ENCODE data around the gene NPFFR1. TPM values are rescaled to one million over a fixed set of nuclear protein-coding genes. Genes with fewer than 3 reads are reported as not detected.

Gene NPFFR1
- total RNA-seq, 4 donors from 2014 or later = 0.16 TPM; not detected in 3

GRCh38 chr10:70255329-70256299 lies 28.2 kb downstream of the NPFFR1 start:
- no peaks in the 10 kb centered on the region for H3K9me3 ChIP-seq
- in situ Hi-C loops (cut with MboI; ENCODE audit: low pct_ligation_motif_present in 1 of 4, low pct_unique_long_range_greater_than_20kb in 1 of 4, low sequenced_read_pairs in 3 of 4) (no loop called here), intact Hi-C loops (cut with DNase I; ENCODE audit: low total_unique reads) (no loop called here)
- 37 to 54% methylated on average over 4 to 73 of the region's 73 CpGs for WGBS, 2 donors (ENCODE audit: low coverage in 1 of 2)
- peak overlapping the region in 1 of 4 donors; percentile 16 for H3K4me3 ChIP-seq
- H3K27me3 ChIP-seq = peaks cover 32% of the 10 kb centered on the region
- peak overlapping the region in 2 of 4 donors; percentile 10 to 45 for H3K27ac ChIP-seq
- no peaks in the 10 kb centered on the region for H3K36me3 ChIP-seq
- DNase-seq = peak; percentile 34
- peaks cover 5 to 13% (median 7%) of the 10 kb centered on the region in 4 donors for H3K4me1 ChIP-seq
- TF ChIP-seq POLR2AphosphoS5 (IDR thresholded peaks at IDR 0.05) = no peak

- no peaks in the 10 kb centered on the region for H3K9me3 ChIP-seq
- no peak for TF ChIP-seq CTCF (IDR thresholded peaks at IDR 0.05)
- no peak for TF ChIP-seq EP300 (IDR thresholded peaks at IDR 0.05; ENCODE audit: low read depth)
- no peak for TF ChIP-seq POLR2A (IDR thresholded peaks at IDR 0.05)
- no peak for TF ChIP-seq POLR2AphosphoS5 (IDR thresholded peaks at IDR 0.05)
- in situ Hi-C loops (cut with MboI; ENCODE audit: low pct_ligation_motif_present in 1 of 4, low pct_unique_long_range_greater_than_20kb in 1 of 4, low sequenced_read_pairs in 3 of 4) (no loop called here), intact Hi-C loops (cut with DNase I; ENCODE audit: low total_unique reads) (no loop called here)
- H3K27me3 ChIP-seq = peaks cover 32% of the 10 kb centered on the region
- no peaks in the 10 kb centered on the region for H3K36me3 ChIP-seq
- no peak for DNase-seq
- H3K4me1 ChIP-seq = peaks cover 5 to 13% (median 7%) of the 10 kb centered on the region in 4 donors
- 80% methylated on average over 30 of the region's 40 CpGs; no CpG with 5 or more reads in 1 of the 2 donors for WGBS, 2 donors (ENCODE audit: low coverage in 1 of 2)
- H3K4me3 ChIP-seq = peak overlapping the region in 1 of 4 donors; percentile 16
- no peak overlapping the region for H3K27ac ChIP-seq
Observed at GRCh38 chr10:70254778-70255328, 29.0 kb downstream of the NPFFR1 start.

DNA sequence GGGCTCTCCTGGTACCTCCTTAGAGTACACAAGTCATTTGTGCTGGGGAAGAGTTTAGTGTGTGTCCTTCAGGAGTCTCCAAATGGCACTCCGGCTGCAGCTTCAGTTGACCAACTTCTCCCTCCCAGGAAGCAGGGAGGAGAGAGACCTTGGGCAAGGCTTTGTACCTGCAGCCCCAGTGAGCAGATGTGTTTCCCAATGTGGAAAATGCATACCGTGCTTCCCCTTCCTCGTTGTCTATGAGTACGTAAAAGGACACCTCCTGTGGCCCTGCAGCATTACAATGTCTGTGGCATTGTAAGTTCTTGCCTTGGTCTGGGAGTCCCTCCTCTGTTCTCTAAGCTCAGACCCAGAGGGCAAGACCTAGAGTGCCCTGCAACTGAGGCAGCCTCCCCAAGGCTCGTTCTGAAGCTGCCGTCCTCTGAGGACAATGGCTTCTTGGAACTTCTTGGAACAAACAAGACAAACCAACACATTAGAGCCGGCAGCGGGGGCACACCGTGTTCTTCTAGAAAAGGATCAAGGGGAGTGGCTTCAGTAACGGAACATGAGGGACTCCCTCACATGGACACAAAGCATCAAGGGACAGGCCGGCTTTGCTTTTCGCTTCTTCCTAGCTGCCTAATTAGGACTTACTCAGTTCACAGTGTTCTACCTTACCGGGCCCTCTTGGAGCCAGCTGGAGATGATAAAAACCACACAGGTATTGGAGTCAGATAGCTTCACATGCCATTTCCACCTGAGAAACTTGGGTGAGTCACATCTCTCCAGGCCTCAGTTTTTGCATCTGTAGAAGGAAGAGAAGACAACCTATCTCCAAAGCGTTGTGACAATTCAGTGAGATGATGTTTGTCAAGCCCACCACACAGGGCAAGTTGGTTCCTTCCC lies 29.7 kb downstream of the NPFFR1 start:
- WGBS, 2 donors (ENCODE audit: low coverage in 1 of 2) = 91% methylated on average over 14 of the region's 14 CpGs; no CpG with 5 or more reads in 1 of the 2 donors
- no peak overlapping the region for H3K4me3 ChIP-seq
- no peak for DNase-seq
- intact Hi-C loops (cut with DNase I; ENCODE audit: low total_unique reads) (no loop called here), in situ Hi-C loops (cut with MboI; ENCODE audit: low pct_ligation_motif_present in 1 of 4, low pct_unique_long_range_greater_than_20kb in 1 of 4, low sequenced_read_pairs in 3 of 4) (no loop called here)
- TF ChIP-seq CTCF (IDR thresholded peaks at IDR 0.05) = no peak
- TF ChIP-seq POLR2AphosphoS5 (IDR thresholded peaks at IDR 0.05) = no peak
- no peak for TF ChIP-seq POLR2A (IDR thresholded peaks at IDR 0.05)
- TF ChIP-seq EP300 (IDR thresholded peaks at IDR 0.05; ENCODE audit: low read depth) = no peak
- H3K4me1 ChIP-seq = peaks cover 5 to 13% (median 7%) of the 10 kb centered on the region in 4 donors
- no peak overlapping the region for H3K27ac ChIP-seq
- no peaks in the 10 kb centered on the region for H3K36me3 ChIP-seq
- peaks cover 32% of the 10 kb centered on the region for H3K27me3 ChIP-seq
- no peaks in the 10 kb centered on the region for H3K9me3 ChIP-seq

GRCh38 chr10:70250961-70251680 lies 32.7 kb downstream of the NPFFR1 start:
- in situ Hi-C loops (cut with MboI; ENCODE audit: low pct_ligation_motif_present in 1 of 4, low pct_unique_long_range_greater_than_20kb in 1 of 4, low sequenced_read_pairs in 3 of 4) (no loop called here), intact Hi-C loops (cut with DNase I; ENCODE audit: low total_unique reads) (no loop called here)
- Histone ChIP-seq H3K36me3 (no peaks in the 10 kb centered on the region), H3K4me1 (peaks cover 5 to 11% (median 7%) of the 10 kb centered on the region in 4 donors), H3K27me3 (peaks cover 29% of the 10 kb centered on the region), H3K9me3 (no peaks in the 10 kb centered on the region), H3K4me3 (no peak overlapping the region), H3K27ac (no peak overlapping the region)
- 83 to 94% methylated on average over 1 to 11 of the region's 11 CpGs for WGBS, 2 donors (ENCODE audit: low coverage in 1 of 2)
- TF ChIP-seq CTCF (IDR thresholded peaks at IDR 0.05) = no peak
- TF ChIP-seq EP300 (IDR thresholded peaks at IDR 0.05; ENCODE audit: low read depth) = no peak
- no peak for TF ChIP-seq POLR2AphosphoS5 (IDR thresholded peaks at IDR 0.05)
- TF ChIP-seq POLR2A (IDR thresholded peaks at IDR 0.05) = no peak
- no peak for DNase-seq

Data from transverse colon (tissue), 4 donors.